SK-N-SH treated with all-trans-retinoic acid at 6 μM for 48 hours (cell line): Measurements from ENCODE around the gene ATP1A2.

Source experiments
- ATAC-seq: fragments of 200-7000 bp; cut with Tn5 transposase; 3 replicates; pipeline ENCODE4 v1.9.1; 2020; ENCODE audit warnings: mild to moderate bottlenecking, moderate library complexity
- ARNTL ChIP-seq: fragments of 450-650 bp; formaldehyde crosslinking; IDR thresholded peaks from 2 replicates; pipeline ENCODE4 v1.5.0; 2020; ENCODE audit warnings: low read depth, mild to moderate bottlenecking, moderate library complexity, borderline replicate concordance
- BACH2 ChIP-seq: fragments of 250-450 bp; sonication (Bioruptor Pico); IDR thresholded peaks from 2 replicates; pipeline ENCODE4 v1.9.0; 2021; ENCODE audit warnings: mild to moderate bottlenecking, borderline replicate concordance
- CREB5 ChIP-seq: fragments of 250-450 bp; sonication (Bioruptor Pico); IDR thresholded peaks from 2 replicates; pipeline ENCODE4 v1.5.1; 2020; ENCODE audit warnings: low read depth, mild to moderate bottlenecking, moderate library complexity
- CSRNP3 ChIP-seq: fragments of 250-450 bp; sonication (Bioruptor Pico); IDR thresholded peaks from 2 replicates; pipeline ENCODE4 v1.5.1; 2021; ENCODE audit warnings: mild to moderate bottlenecking, moderate library complexity
- ESRRG ChIP-seq: fragments of 250-450 bp; sonication (Bioruptor Pico); IDR thresholded peaks from 2 replicates; pipeline ENCODE4 v1.6.1; 2021; ENCODE audit warnings: mild to moderate bottlenecking
- ISL1 ChIP-seq: fragments of 250-450 bp; sonication (Bioruptor Pico); IDR thresholded peaks from 2 replicates; pipeline ENCODE4 v2.1.2; 2022; ENCODE audit warnings: mild to moderate bottlenecking, moderate library complexity
- OSR1 ChIP-seq: fragments of 250-450 bp; sonication (Bioruptor Pico); IDR thresholded peaks from 2 replicates; pipeline ENCODE4 v1.8.0; 2022; ENCODE audit warnings: moderate library complexity, mild to moderate bottlenecking, inconsistent platforms
- PATZ1 ChIP-seq: fragments of 250-450 bp; sonication (Bioruptor Pico); IDR thresholded peaks from 2 replicates; pipeline ENCODE4 v1.8.0; 2020; ENCODE audit warnings: mild to moderate bottlenecking, moderate library complexity, borderline replicate concordance
- POU6F1 ChIP-seq: fragments of 250-450 bp; sonication (Bioruptor Pico); IDR thresholded peaks from 2 replicates; pipeline ENCODE4 v1.8.0; 2021; ENCODE audit warnings: low read depth, mild to moderate bottlenecking, moderate library complexity, borderline replicate concordance
- RARB ChIP-seq: fragments of 250-450 bp; sonication (Bioruptor Pico); IDR thresholded peaks from 2 replicates; pipeline ENCODE4 v1.8.0; 2021; ENCODE audit warnings: mild to moderate bottlenecking, moderate library complexity
- SNAI2 ChIP-seq: fragments of 250-450 bp; sonication (Bioruptor Pico); IDR thresholded peaks from 2 replicates; pipeline ENCODE4 v1.5.0; 2020; ENCODE audit warnings: mild to moderate bottlenecking, moderate library complexity
- TCF4 ChIP-seq: fragments of 250-450 bp; sonication (Bioruptor Pico); IDR thresholded peaks from 2 replicates; pipeline ENCODE4 v1.8.0; 2021; ENCODE audit warnings: mild to moderate bottlenecking, moderate library complexity, borderline replicate concordance
- TOX ChIP-seq: fragments of 250-450 bp; sonication (Bioruptor Pico); IDR thresholded peaks from 2 replicates; pipeline ENCODE4 v1.8.0; 2021; ENCODE audit warnings: mild to moderate bottlenecking, moderate library complexity, borderline replicate concordance
- TSHZ2 ChIP-seq: fragments of 250-450 bp; sonication (Bioruptor Pico); IDR thresholded peaks from 2 replicates; pipeline ENCODE4 v1.5.0; 2020; ENCODE audit warnings: mild to moderate bottlenecking, moderate library complexity
- ZC3H10 ChIP-seq: fragments of 250-450 bp; sonication (Bioruptor Pico); IDR thresholded peaks from 2 replicates; pipeline ENCODE4 v1.5.1; 2021; ENCODE audit warnings: mild to moderate bottlenecking, moderate library complexity
- ZFP3 ChIP-seq: fragments of 250-450 bp; sonication (Bioruptor Pico); IDR thresholded peaks from 2 replicates; pipeline ENCODE4 v1.5.0; 2020; ENCODE audit warnings: mild to moderate bottlenecking, moderate library complexity
- ZFP30 ChIP-seq: fragments of 450-650 bp; formaldehyde crosslinking; IDR thresholded peaks from 2 replicates; pipeline ENCODE4 v1.5.0; 2022; ENCODE audit warnings: mild to moderate bottlenecking, moderate library complexity
- ZNF565 ChIP-seq: fragments of 450-650 bp; formaldehyde crosslinking; conservative IDR thresholded peaks from 2 replicates; pipeline ENCODE4 v1.5.0; 2020; ENCODE audit warnings: low read depth, mild to moderate bottlenecking, moderate library complexity
- ZNF70 ChIP-seq: fragments of 450-650 bp; formaldehyde crosslinking; IDR thresholded peaks from 2 replicates; pipeline ENCODE4 v1.5.0; 2020; ENCODE audit warnings: mild to moderate bottlenecking, moderate library complexity
- ZNF8 ChIP-seq: fragments of 450-650 bp; formaldehyde crosslinking; IDR thresholded peaks from 2 replicates; pipeline ENCODE4 v1.5.0; 2020; ENCODE audit warnings: mild to moderate bottlenecking, moderate library complexity

Gene ATP1A2

GRCh38 chr1:160123726-160124125 lies 8.2 kb downstream of the ATP1A2 start:
- no peak for TF ChIP-seq ARNTL (CRISPR knock-in tag)
- TF ChIP-seq ZNF565 (CRISPR knock-in tag): no peak
- TF ChIP-seq TSHZ2 (CRISPR knock-in tag): no peak
- no peak for TF ChIP-seq POU6F1 (CRISPR knock-in tag)
- no peak for TF ChIP-seq TOX (CRISPR knock-in tag)
- no peak for TF ChIP-seq ZFP30 (CRISPR knock-in tag)
- no peak for TF ChIP-seq ZC3H10 (CRISPR knock-in tag)
- no peak for TF ChIP-seq ZFP3 (CRISPR knock-in tag)
- TF ChIP-seq CSRNP3 (CRISPR knock-in tag): no peak
- TF ChIP-seq CREB5 (CRISPR knock-in tag): no peak
- no peak for ATAC-seq

- TF ChIP-seq SNAI2 (CRISPR knock-in tag) (no peak), CSRNP3 (CRISPR knock-in tag) (no peak), ZC3H10 (CRISPR knock-in tag) (no peak), ZNF70 (CRISPR knock-in tag) (no peak), TCF4 (CRISPR knock-in tag) (no peak), RARB (CRISPR knock-in tag) (no peak), ISL1 (CRISPR knock-in tag) (no peak), ZNF565 (CRISPR knock-in tag) (no peak), ESRRG (CRISPR knock-in tag) (no peak), PATZ1 (CRISPR knock-in tag) (no peak), BACH2 (no peak), ARNTL (CRISPR knock-in tag) (no peak), ZNF8 (CRISPR knock-in tag) (no peak), OSR1 (CRISPR knock-in tag) (no peak)
- ATAC-seq: peak; percentile 48
Observed at GRCh38 chr1:160124705-160125478, 9.3 kb downstream of the ATP1A2 start.
